ENCODE results near the gene MTCH1.
"Not testable (repeated sequence)": the region's sequence is repeated elsewhere in the genome, so short reads cannot be mapped to it uniquely, and the experiment has no call there.

Gene MTCH1

DNA sequence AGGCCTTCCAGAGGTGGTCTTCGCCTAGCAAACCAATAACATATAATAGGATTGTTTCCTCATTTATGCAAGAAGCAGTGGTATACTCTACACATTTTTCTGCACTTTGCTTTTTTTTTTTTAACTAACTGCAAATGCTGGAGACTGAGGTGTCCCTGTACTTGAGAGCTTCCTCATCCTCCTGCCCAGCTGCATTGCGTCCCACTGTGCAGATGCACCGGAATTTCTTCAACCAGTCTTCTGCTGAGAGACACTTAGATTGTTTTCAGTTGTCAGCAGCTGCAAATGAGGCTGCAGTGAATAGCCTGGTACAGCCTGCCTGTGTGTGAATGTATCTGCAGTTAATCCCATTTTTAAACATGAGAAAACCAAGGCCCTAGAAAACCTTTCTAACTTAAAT lies 31.0 kb upstream of the MTCH1 start:
- no peak for DNase-seq

DNA sequence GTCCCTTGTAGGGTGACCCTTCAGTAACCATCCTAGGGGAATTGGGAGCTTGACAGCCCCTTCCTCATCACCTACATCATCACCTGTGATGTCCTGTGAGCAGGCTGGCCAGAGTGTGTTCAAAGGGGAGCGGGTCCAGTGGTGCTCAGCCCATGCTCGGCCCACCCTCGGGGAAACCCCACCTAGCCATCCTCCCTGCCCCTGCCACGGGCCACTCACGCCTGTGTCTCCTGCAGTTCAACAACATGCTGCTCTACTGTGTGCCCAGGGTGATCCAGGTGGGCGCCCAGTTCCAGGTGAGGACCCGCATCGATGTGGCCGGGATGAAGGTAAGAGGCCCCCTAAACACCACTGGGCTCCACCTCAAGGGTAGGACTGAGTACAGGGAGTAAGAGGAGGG lies 29.5 kb upstream of the MTCH1 start:
- DNase-seq = no peak

DNA sequence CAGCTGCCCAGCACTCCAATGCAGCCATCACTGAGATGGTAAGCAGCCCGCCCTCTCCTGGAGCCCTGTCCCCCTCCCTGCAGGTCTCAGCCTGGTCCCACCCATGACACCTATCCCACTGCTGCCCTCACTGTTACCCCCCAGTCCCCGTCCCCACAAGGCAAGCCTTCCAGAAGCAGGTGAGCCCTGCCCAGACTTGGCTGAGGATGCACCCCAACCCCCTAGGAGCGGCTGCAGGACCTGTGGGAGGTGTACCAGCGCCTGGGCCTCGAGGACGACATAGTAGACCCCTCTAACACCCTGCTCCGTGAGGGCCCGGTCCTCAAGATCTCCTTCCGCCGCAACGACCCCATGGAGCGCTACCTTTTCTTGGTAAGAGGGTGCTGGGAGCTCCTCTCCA lies 28.7 kb upstream of the MTCH1 start:
- no peak for DNase-seq

GRCh38 chr6:37013516-37014491 lies 27.8 kb upstream of the MTCH1 start:
- DNase-seq = no peak

DNA sequence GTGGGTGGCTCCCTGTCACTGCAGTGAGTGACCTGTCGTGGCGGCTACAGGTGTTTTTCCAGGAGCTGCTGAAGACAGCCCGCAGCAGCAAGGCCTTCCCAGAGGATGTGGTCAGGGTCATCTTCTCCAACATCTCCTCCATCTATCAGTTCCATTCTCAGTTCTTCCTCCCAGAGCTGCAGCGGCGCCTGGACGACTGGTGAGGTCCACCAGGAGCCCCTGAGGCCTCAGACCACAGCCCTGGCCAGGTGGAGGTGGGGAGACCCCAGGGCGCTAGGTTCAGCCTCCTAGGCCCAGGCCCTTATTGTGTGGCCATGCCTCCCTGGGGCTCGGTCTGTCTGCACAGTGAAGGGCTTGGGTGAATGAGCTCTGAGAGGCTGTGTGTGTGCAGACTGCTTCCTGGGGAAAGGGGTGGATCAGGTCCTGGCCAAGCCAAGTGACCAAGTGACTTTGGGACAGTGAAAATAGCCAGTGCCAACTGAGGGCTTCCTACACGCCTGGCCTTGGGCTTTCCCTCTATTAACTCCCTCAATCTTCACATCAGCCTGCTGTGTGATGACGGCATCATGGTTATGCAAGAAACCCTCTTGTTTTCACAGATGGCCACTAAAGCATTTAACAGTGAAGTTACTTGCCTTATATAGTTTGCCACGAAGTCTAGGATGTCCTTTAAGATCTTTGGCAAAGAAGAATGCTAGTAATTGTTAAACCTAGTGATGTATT lies 25.8 kb upstream of the MTCH1 start:
- DNase-seq = no peak

DNA sequence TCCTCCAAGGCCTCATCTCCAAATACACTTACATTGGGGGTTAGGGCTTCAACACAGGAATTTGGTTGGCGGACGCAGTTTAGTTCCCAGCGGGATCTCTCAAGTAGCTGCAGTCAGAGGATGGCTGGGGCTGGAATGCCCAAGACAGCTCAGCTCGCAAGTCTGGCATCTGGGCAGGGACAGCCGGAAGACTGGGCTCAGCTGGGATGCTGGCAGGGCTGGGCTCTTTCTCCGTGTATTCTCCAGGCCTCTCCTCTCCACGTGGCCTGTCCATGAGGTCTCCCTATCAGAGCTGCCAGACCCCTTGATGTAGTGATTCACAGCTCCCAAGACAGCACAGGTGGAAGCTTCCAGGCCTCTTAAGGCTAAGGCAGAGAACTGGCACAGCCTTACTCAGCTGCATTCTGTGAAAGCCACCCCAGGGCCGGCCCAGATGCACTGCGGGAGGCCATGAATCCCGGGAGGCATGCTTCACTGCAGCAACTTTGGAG lies 24.5 kb upstream of the MTCH1 start:
- DNase-seq = no peak

DNA sequence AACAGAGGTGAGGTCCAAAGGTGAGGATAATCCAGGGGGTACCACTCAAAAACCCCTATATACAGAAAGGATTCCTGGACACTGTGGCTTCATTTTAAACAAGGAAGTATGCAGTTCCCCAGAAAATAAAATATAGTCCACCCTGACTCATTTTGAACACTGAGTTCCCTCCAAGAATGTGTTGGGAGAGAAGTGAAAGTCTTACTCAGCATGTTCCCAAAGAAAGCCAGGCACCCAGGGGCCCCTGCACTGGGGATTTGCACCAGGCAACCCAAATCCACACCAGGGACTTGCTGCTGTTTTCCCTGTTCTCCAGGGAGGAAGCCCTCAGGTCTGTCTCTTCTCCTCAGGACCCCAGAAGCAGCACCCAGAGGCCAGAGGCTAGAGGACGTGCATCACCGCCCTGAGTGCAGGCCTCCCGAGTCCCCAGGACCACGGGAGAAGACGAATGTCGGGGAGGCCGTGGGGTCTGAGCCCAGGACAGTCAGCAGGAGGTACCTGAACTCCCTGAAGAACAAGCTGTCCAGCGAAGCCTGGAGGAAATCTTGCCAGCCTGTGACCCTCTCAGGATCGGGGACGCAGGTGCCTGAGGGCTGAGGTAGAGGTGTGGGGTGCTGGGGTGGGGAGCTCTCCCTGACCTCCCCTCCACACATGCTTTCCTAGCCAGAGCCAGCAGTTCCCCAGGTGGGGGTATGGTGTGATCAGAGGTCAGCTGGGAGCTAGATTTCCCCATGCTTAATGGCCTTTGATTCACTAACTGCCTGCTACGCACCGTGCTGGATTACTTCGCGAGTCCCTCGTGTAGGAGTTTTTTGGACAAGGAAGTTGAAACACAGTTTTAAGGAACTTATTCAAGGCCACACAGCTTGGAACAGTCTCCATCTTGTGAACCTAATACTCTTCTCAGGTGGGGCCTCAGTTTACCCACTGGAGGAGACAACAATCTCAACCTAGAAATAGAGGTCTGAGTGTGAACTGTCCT lies 22.8 kb upstream of the MTCH1 start:
- DNase-seq = no peak

- DNase-seq = no peak
Observed at GRCh38 chr6:37007340-37008043, 21.5 kb upstream of the MTCH1 start.

- no peak for DNase-seq
Observed at GRCh38 chr6:37006793-37007339, 20.9 kb upstream of the MTCH1 start.

DNA sequence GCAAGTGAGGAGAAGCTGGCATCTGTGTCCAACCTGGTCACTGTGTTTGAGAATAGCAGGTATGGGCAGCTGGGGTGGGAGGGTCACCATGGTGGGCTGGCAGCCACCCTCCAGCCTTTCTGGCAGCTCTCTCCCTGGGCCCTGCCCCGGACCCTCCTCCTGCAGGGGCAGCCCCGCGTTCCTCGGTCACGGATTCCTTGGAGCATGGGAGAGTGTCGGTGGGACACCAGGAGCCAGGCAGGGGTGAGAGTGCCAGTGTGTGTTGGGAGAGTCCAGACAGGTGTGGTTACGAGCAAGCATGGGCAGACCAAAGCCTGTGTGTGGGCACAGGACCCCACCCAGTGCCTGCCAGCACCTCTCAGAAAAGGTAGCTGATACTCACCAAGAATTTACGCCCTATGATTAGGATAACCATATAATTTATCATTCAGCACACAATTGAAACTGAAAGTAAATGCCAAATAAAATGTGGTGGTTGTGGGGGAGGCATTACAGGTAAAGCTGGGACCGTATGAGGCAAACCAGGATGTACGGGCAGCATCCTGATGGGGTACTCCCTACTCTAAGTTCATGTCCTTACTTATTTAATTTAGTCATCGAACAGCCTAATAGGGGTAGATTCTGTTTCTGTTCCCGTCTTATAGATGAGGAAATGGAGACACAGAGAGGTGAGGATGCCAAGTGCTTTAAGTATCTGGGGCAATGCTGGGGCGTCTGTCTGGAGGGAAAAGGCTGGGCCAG lies 20.0 kb upstream of the MTCH1 start:
- DNase-seq = no peak

- DNase-seq = no peak
Observed at GRCh38 chr6:37005061-37005810, 19.2 kb upstream of the MTCH1 start, which contains the start of gene FGD2. Gene FGD2, plus strand, starts transcription at chr6:37005655. Its CDS starts 163 bp downstream, at chr6:37005818.

GRCh38 chr6:37004044-37004980 lies 18.3 kb upstream of the MTCH1 start:
- no peak for DNase-seq

DNA sequence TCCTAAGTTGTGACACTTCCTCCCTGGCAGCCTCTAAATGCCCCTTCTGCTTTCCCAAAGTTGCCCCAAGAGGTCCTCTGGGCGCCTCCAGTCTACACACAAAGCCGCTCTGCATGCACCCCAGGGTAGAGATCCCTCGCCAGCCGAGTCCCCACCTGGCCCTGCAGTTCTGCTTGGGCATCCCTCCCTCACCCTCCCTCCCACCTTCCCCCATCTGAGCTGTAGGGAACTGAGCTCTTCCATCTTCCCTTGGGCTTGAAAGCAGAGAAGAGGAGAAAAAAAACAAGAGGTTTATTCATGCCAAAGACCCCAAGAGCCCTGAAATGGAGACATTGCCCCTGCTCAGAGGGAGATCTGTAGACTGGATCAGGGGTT lies 13.7 kb upstream of the MTCH1 start:
- no peak for DNase-seq

DNA sequence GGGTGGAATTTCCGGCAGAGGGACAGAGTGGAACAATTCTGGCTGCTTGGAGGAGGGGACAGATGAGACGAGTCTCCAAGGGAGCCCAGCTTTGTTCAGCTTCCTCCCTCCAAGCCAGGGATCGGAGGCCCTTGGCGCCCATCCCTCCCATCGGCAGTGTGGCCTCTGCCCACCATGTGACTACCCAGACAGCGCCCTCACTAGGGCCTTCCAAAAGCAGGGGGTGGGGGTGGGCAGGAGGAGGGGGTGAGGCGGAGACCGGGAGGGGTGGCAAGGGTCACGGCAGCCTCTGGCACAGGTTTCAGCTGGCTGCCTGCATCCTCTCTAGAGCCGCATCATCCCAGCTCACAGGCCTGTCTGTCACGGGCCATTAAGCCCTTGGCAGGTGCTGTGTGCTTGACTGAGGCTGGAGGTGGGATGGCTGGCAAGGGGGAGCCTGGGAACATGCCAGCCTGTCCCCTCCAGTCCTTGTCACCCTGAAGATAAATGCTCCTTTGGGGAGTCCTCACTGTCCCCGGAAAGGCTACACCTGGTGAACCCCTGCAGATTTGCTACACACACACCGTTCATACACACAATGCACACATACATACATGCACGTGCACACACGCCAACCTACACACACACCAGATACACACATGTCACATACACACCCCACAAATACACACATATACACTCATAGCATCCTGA lies 13.2 kb upstream of the MTCH1 start:
- DNase-seq = no peak

DNA sequence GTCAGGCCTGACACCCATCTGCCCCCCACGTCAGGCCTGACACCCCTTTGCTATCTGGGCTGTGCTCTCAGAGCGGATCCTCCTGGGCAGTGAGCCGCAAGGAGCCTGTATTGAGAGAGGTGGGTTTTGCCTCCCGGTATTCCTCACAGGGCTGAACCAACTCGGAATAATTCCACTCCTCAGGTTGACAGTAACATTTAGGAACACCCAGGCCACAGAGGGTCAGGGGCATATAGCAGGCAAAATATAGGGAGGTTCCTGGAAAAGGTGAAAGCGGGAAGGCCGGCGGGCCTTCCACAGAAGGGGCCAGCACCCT lies 12.7 kb upstream of the MTCH1 start:
- no peak for DNase-seq

GRCh38 chr6:36997811-36998722 lies 12.1 kb upstream of the MTCH1 start:
- DNase-seq = no peak

DNA sequence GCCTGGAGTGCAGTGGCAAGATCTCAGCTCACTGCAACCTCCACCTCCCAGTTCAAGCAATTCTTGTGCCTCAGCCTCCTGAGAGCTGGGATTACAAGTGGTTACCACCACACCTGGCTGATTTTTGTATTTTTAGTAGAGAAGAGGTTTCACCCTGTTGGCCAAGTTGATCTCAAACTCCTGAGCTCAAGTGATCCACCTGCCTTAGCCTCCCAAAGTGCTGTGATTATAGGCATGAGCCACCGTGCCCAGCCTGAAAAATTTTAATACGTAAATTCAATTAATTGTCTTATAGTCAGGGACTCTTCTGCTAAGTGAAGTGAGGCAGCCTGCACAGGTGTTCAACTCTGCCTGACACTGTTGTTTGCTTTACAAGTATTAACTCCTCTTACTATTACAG lies 4.4 kb upstream of the MTCH1 start:
- DNase-seq = not testable (repeated sequence)

Measured in cortex of kidney (tissue), 1 donor.